OCI-LY7 (cell line): ENCODE results near the gene TSPAN5. TPM values are rescaled to one million over a fixed set of nuclear protein-coding genes. Genes with fewer than 3 reads are reported as not detected.

Source experiments
- BruUV-seq: library from RNA; stranded (reverse); fragments of 400-500 nt; replicated peaks from 2 replicates; lab custom pipeline; 2021; lab: Mats Ljungman, UMichigan
- CTCF ChIA-PET: fragments of 300-600 bp; sonication (Branson Sonifier 250); formaldehyde crosslinking; loops from one replicate; lab custom pipeline; 2022; ENCODE audit warnings: antibody characterized with exemption; ENCODE audit not compliant: unreplicated experiment; lab: Charles Lee
- POLR2A ChIA-PET: fragments of 300-600 bp; sonication (Branson Sonifier 250); formaldehyde crosslinking; loops from one replicate; lab custom pipeline; 2022; ENCODE audit warnings: antibody characterized with exemption; lab: Charles Lee
- DNase-seq: peaks from one replicate; pipeline ENCODE4 v3.0.0-alpha.2; 2015; ENCODE audit warnings: low spot score
- H2AFZ ChIP-seq: fragments of 200-600 bp; sonication (generic), shearing (Covaris generic); 2 replicates; pipeline ENCODE4 v1.6.1; 2014; ENCODE audit warnings: mild to moderate bottlenecking, antibody characterized with exemption, low read length, moderate library complexity
- H3K27ac ChIP-seq: fragments of 200-600 bp; sonication (generic); 2 replicates; pipeline ENCODE4 v1.5.1; 2014; ENCODE audit warnings: mixed run types, low read depth, mild to moderate bottlenecking, moderate library complexity, low read length, inconsistent platforms; ENCODE audit not compliant: poor library complexity, severe bottlenecking
- H3K36me3 ChIP-seq: fragments of 200-600 bp; sonication (generic); 2 replicates; pipeline ENCODE4 v1.6.1; 2014; ENCODE audit warnings: mild to moderate bottlenecking, antibody characterized with exemption, low read length, moderate library complexity, mixed read lengths; ENCODE audit not compliant: insufficient read depth
- H3K4me1 ChIP-seq: fragments of 200-600 bp; sonication (generic); 2 replicates; pipeline ENCODE4 v1.5.1; 2014; ENCODE audit warnings: mild to moderate bottlenecking, low read length; ENCODE audit not compliant: insufficient read depth, poor library complexity, severe bottlenecking
- H3K4me2 ChIP-seq: fragments of 200-600 bp; sonication (generic); 2 replicates; pipeline ENCODE4 v1.6.1; 2014; ENCODE audit warnings: mild to moderate bottlenecking, low read length
- H3K4me3 ChIP-seq: fragments of 200-600 bp; sonication (generic); 2 replicates; pipeline ENCODE4 v1.5.1; 2014; ENCODE audit warnings: mild to moderate bottlenecking, low read depth, low read length; ENCODE audit not compliant: poor library complexity, severe bottlenecking
- H3K79me2 ChIP-seq: fragments of 200-600 bp; sonication (generic); 2 replicates; pipeline ENCODE4 v1.6.1; 2016; ENCODE audit warnings: low read depth, mild to moderate bottlenecking, low read length, moderate library complexity, mixed read lengths; ENCODE audit not compliant: insufficient read depth
- H3K9me2 ChIP-seq: fragments of 200-600 bp; sonication (generic); 2 replicates; pipeline ENCODE4 v1.6.1; 2016; ENCODE audit warnings: mild to moderate bottlenecking, low read length, mixed read lengths; ENCODE audit not compliant: insufficient read depth
- H3K9me3 ChIP-seq: fragments of 200-600 bp; sonication (generic); 2 replicates; pipeline ENCODE4 v1.6.1; 2014; ENCODE audit warnings: mild to moderate bottlenecking, mixed run types, low read length, mixed read lengths
- H4K20me1 ChIP-seq: fragments of 200-600 bp; sonication (generic); 2 replicates; pipeline ENCODE4 v1.6.1; 2014; ENCODE audit warnings: mild to moderate bottlenecking, antibody characterized with exemption, low read length, moderate library complexity, mixed read lengths; ENCODE audit not compliant: insufficient read depth
- EZH2phosphoT487 ChIP-seq: fragments of 200-600 bp; sonication (generic); IDR thresholded peaks from 2 replicates; pipeline ENCODE4 v1.6.1; 2018; ENCODE audit warnings: low read depth, borderline replicate concordance, mild to moderate bottlenecking, mixed run types, antibody characterized with exemption, low read length, moderate library complexity, mixed read lengths
- intact Hi-C: fragments of 100-400 bp; cut with micrococcal nuclease; formaldehyde crosslinking; loops from one replicate; pipeline ENCODE4 v1.10.0; 2022; ENCODE audit not compliant: unreplicated experiment
- total RNA-seq, 2 experiments: library from RNA; depleted of rRNA in 1 of 2; stranded (reverse); fragments of >200 nt in 1 of 2; shearing (Covaris generic) in 1 of 2; gene quantifications; 2 replicates each; pipeline ENCODE4 v1.2.3, GENCODE V29; 2014 to 2022
- TF ChIP-seq, protein P1 (sequence below): fragments of 200-600 bp; sonication (generic); conservative IDR thresholded peaks from 2 replicates; pipeline ENCODE4 v1.5.1; 2014; ENCODE audit warnings: mild to moderate bottlenecking, antibody characterized with exemption, low read length, moderate library complexity, mixed read lengths

The TSPAN5 gene
- total RNA-seq, 2 experiments from 2014 or later = not detected

DNA sequence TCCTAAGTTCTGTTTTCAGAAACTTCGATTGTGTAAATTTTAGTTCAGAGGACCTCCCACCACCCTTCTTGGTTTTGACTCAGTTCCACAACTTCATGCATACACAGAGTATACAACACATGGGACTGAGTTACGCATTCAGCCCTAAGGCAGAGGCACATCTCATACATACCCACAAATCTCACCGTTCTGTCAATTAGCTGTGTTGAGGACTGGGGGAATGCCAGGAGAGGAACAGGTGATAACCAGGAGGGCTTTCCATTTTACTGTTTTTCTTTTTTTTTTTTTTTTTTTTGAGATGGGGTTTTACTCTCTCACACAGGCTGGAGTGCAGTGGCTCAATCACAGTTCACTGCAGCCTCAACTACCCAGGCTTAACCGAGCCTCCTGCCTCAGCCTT, 150.2 kb downstream of the TSPAN5 start:
- no peak for TF ChIP-seq EZH2phosphoT487
- TF ChIP-seq, protein P1, sequence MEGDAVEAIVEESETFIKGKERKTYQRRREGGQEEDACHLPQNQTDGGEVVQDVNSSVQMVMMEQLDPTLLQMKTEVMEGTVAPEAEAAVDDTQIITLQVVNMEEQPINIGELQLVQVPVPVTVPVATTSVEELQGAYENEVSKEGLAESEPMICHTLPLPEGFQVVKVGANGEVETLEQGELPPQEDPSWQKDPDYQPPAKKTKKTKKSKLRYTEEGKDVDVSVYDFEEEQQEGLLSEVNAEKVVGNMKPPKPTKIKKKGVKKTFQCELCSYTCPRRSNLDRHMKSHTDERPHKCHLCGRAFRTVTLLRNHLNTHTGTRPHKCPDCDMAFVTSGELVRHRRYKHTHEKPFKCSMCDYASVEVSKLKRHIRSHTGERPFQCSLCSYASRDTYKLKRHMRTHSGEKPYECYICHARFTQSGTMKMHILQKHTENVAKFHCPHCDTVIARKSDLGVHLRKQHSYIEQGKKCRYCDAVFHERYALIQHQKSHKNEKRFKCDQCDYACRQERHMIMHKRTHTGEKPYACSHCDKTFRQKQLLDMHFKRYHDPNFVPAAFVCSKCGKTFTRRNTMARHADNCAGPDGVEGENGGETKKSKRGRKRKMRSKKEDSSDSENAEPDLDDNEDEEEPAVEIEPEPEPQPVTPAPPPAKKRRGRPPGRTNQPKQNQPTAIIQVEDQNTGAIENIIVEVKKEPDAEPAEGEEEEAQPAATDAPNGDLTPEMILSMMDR = no peak
- no TSS peak for BruUV-seq
- CTCF ChIA-PET = no interaction called here
- Histone ChIP-seq H3K4me3 (no peak overlapping the region), H2AFZ (no peak overlapping the region), H3K9me3 (no peaks in the 10 kb centered on the region), H3K4me1 (no peaks in the 10 kb centered on the region), H4K20me1 (no peaks in the 10 kb centered on the region), H3K9me2 (no peaks in the 10 kb centered on the region), H3K27ac (no peak overlapping the region), H3K4me2 (no peak overlapping the region), H3K36me3 (no peaks in the 10 kb centered on the region), H3K79me2 (no peaks in the 10 kb centered on the region)
- DNase-seq = no peak
- intact Hi-C loops = no loop called here
- POLR2A ChIA-PET = interaction anchor here (0.6 kb wide), 1 partner anchor 57 kb away, joined by 3 read pairs; no protein-coding TSS in a partner anchor

DNA sequence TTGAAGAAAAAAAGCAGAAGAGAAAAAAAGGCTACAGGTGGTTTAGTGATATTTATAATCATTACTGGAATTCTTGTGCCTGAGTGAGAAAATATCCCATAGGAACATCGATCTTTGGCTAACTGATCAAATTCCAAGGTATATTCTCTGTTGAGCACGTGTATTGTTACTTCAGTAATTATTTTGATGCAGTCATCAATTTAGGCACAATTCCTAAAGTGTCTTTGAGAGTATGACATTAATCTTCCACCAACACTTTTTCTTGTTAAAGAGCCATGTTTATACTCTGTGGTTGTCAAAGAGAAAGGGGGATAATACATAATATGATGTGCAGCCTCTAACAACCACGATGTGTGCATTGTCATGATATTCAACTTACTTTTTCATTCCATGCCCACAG, 151.1 kb downstream of the TSPAN5 start:
- CTCF ChIA-PET = no interaction called here

More for the DNA sequence above, 151.1 kb downstream of the TSPAN5 start:
- no peak overlapping the region for H3K4me3 ChIP-seq
- no peak overlapping the region for H3K4me2 ChIP-seq
- no peak for DNase-seq
- H3K9me3 ChIP-seq = no peaks in the 10 kb centered on the region
- H2AFZ ChIP-seq = no peak overlapping the region
- POLR2A ChIA-PET = no interaction called here
- BruUV-seq = no TSS peak
- intact Hi-C loops = no loop called here
- no peak overlapping the region for H3K27ac ChIP-seq
- H4K20me1 ChIP-seq = no peaks in the 10 kb centered on the region
- no peaks in the 10 kb centered on the region for H3K4me1 ChIP-seq
- no peaks in the 10 kb centered on the region for H3K36me3 ChIP-seq
- no peaks in the 10 kb centered on the region for H3K79me2 ChIP-seq
- H3K9me2 ChIP-seq = no peaks in the 10 kb centered on the region
- TF ChIP-seq, protein P1 = no peak
- TF ChIP-seq EZH2phosphoT487 = no peak
